WTC11 (cell line): ENCODE data around the gene FERMT3. TPM values are rescaled to one million over a fixed set of nuclear protein-coding genes. Genes with fewer than 3 reads are reported as not detected.
A peak's percentile ranks its signal among the peaks of the same experiment; 100 is the strongest.

Source experiments
- CDX4 ChIP-seq: fragments of 250-450 bp; sonication (Bioruptor Pico); IDR thresholded peaks from 2 replicates; pipeline ENCODE4 v1.9.0; 2021; ENCODE audit warnings: moderate library complexity, mild to moderate bottlenecking, inconsistent platforms, borderline replicate concordance
- ESRRA ChIP-seq: sonication (generic); formaldehyde crosslinking; IDR thresholded peaks from 2 replicates; pipeline ENCODE4 v1.8.1; 2022; ENCODE audit warnings: mild to moderate bottlenecking, missing genetic modification reagents, borderline replicate concordance
- FOXP1 ChIP-seq: sonication (generic); formaldehyde crosslinking; IDR thresholded peaks from 2 replicates; pipeline ENCODE4 v1.8.0; 2022; ENCODE audit warnings: missing genetic modification reagents, mild to moderate bottlenecking, moderate library complexity, borderline replicate concordance
- GABPB1 ChIP-seq: sonication (generic); formaldehyde crosslinking; IDR thresholded peaks from 2 replicates; pipeline ENCODE4 v1.8.1; 2023; ENCODE audit warnings: mild to moderate bottlenecking, missing genetic modification reagents
- HMGA2 ChIP-seq: fragments of 250-450 bp; sonication (Bioruptor Pico); IDR thresholded peaks from 2 replicates; pipeline ENCODE4 v1.4.0; 2021; ENCODE audit warnings: mild to moderate bottlenecking, moderate library complexity
- IRF2 ChIP-seq: sonication (generic); formaldehyde crosslinking; IDR thresholded peaks from 2 replicates; pipeline ENCODE4 v1.8.0; 2022; ENCODE audit warnings: low read depth, missing genetic modification reagents, borderline replicate concordance
- JAZF1 ChIP-seq: fragments of 250-450 bp; sonication (Bioruptor Pico); IDR thresholded peaks from 2 replicates; pipeline ENCODE4 v1.9.0; 2021; ENCODE audit warnings: moderate library complexity, mild to moderate bottlenecking, inconsistent platforms
- JUN ChIP-seq: sonication (generic); formaldehyde crosslinking; IDR thresholded peaks from 2 replicates; pipeline ENCODE4 v1.8.0; 2023; ENCODE audit warnings: mild to moderate bottlenecking, missing genetic modification reagents
- MYBL2 ChIP-seq: sonication (generic); formaldehyde crosslinking; IDR thresholded peaks from 2 replicates; pipeline ENCODE4 v1.8.1; 2023; ENCODE audit warnings: mild to moderate bottlenecking, moderate library complexity, missing genetic modification reagents
- OVOL2 ChIP-seq: fragments of 250-450 bp; sonication (Bioruptor Pico); IDR thresholded peaks from 2 replicates; pipeline ENCODE4 v1.9.0; 2021; ENCODE audit warnings: mild to moderate bottlenecking, borderline replicate concordance
- PREB ChIP-seq: sonication (generic); formaldehyde crosslinking; IDR thresholded peaks from 2 replicates; pipeline ENCODE4 v1.8.1; 2022; ENCODE audit warnings: mild to moderate bottlenecking, missing genetic modification reagents, moderate library complexity, borderline replicate concordance
- RORB ChIP-seq: fragments of 250-450 bp; sonication (Bioruptor Pico); IDR thresholded peaks from 2 replicates; pipeline ENCODE4 v1.9.0; 2021; ENCODE audit warnings: mild to moderate bottlenecking
- TEAD4 ChIP-seq: sonication (generic); formaldehyde crosslinking; IDR thresholded peaks from 2 replicates; pipeline ENCODE4 v1.8.0; 2022; ENCODE audit warnings: mild to moderate bottlenecking, missing genetic modification reagents
- TP53 ChIP-seq: sonication (generic); formaldehyde crosslinking; IDR thresholded peaks from 2 replicates; pipeline ENCODE4 v1.8.1; 2023; ENCODE audit warnings: mild to moderate bottlenecking, missing genetic modification reagents
- ZMAT4 ChIP-seq: fragments of 250-450 bp; sonication (Bioruptor Pico); IDR thresholded peaks from 2 replicates; pipeline ENCODE4 v1.9.0; 2021; ENCODE audit warnings: mild to moderate bottlenecking
- ZNF219 ChIP-seq: sonication (generic); formaldehyde crosslinking; IDR thresholded peaks from 2 replicates; pipeline ENCODE4 v1.8.0; 2023; ENCODE audit warnings: missing genetic modification reagents, mild to moderate bottlenecking, borderline replicate concordance
- ZNF317 ChIP-seq: sonication (generic); formaldehyde crosslinking; IDR thresholded peaks from 2 replicates; pipeline ENCODE4 v1.8.1; 2023; ENCODE audit warnings: low read depth, mild to moderate bottlenecking, moderate library complexity, missing genetic modification reagents, borderline replicate concordance
- total RNA-seq: library from RNA; stranded (reverse); gene quantifications from 3 replicates; pipeline ENCODE4 v1.2.3, GENCODE V29; 2021
- TF ChIP-seq, protein P1 (sequence below): sonication (generic); formaldehyde crosslinking; IDR thresholded peaks from 2 replicates; pipeline ENCODE4 v1.8.0; 2022; ENCODE audit warnings: mild to moderate bottlenecking, missing genetic modification reagents
- TF ChIP-seq, protein P2 (sequence below): sonication (generic); formaldehyde crosslinking; IDR thresholded peaks from 2 replicates; pipeline ENCODE4 v1.8.1; 2023; ENCODE audit warnings: mild to moderate bottlenecking, missing genetic modification reagents, borderline replicate concordance
- TF ChIP-seq, protein P3 (sequence below): fragments of 200-600 bp; IDR thresholded peaks from 2 replicates; pipeline ENCODE4 v1.8.0; 2022; ENCODE audit warnings: antibody characterized with exemption
- TF ChIP-seq, protein P4 (sequence below): sonication (generic); formaldehyde crosslinking; IDR thresholded peaks from 2 replicates; pipeline ENCODE4 v1.8.1; 2023; ENCODE audit warnings: mild to moderate bottlenecking, missing genetic modification reagents
- TF ChIP-seq, protein P5 (sequence below): sonication (generic); formaldehyde crosslinking; IDR thresholded peaks from 2 replicates; pipeline ENCODE4 v1.8.0; 2022; ENCODE audit warnings: mild to moderate bottlenecking, missing genetic modification reagents
- TF ChIP-seq, protein P6 (sequence below): sonication (generic); formaldehyde crosslinking; IDR thresholded peaks from 2 replicates; pipeline ENCODE4 v1.8.0; 2022; ENCODE audit warnings: missing genetic modification reagents

FERMT3 gene
- total RNA-seq, 1 experiment from 2014 or later: 3.8 TPM

DNA sequence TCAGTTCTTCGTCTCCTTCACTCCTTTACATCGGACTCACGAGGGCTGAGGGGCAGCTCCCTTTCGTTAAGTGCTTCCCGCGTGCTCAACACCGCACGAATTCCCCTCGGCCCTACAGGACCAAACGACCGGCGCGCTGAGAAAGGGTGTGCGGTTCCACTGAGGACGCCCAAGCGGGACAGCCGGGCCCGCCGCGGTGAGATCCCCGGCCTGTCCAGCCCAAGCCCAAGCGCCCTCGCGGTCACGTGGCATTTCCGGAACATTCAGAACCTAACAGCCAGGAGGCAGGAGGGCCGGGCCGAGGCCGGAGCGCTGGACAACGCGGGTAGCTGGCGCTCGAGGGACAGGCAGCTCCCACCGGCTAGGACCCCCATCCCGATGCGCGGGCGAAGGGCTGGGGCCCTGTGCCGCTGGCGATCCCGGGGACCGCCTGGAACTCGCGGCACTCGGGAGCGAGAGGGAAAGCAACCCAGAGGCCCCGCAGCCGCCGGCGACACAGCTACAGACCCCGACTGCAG lies 21.3 kb upstream of the FERMT3 start (continued):
- TF ChIP-seq ZMAT4 (CRISPR knock-in tag): no peak
- peak; percentile 90; the same call in 1 of the 2 replicates for TF ChIP-seq IRF2 (CRISPR knock-in tag)
- TF ChIP-seq ZNF219: peak; percentile 61; the same call in 1 of the 2 replicates
- peak; percentile 97 for TF ChIP-seq FOXP1
- TF ChIP-seq GABPB1 (CRISPR knock-in tag): peak; percentile 38; the same call in 1 of the 2 replicates
- peak; percentile 66; the same call in 1 of the 2 replicates for TF ChIP-seq ZNF317 (CRISPR knock-in tag)
- no peak for TF ChIP-seq RORB
- TF ChIP-seq, protein P1, sequence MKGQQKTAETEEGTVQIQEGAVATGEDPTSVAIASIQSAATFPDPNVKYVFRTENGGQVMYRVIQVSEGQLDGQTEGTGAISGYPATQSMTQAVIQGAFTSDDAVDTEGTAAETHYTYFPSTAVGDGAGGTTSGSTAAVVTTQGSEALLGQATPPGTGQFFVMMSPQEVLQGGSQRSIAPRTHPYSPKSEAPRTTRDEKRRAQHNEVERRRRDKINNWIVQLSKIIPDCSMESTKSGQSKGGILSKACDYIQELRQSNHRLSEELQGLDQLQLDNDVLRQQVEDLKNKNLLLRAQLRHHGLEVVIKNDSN (CRISPR knock-in tag): peak; percentile 96
- TF ChIP-seq MYBL2 (CRISPR knock-in tag): peak; percentile 95
- no peak for TF ChIP-seq JAZF1
- no peak for TF ChIP-seq HMGA2 (CRISPR knock-in tag)
- TF ChIP-seq ESRRA (CRISPR knock-in tag): peak; percentile 80; the same call in 1 of the 2 replicates
- TF ChIP-seq CDX4 (CRISPR knock-in tag): no peak
- TF ChIP-seq TEAD4: peak; percentile 58; the same call in 1 of the 2 replicates
- TF ChIP-seq, protein P2, sequence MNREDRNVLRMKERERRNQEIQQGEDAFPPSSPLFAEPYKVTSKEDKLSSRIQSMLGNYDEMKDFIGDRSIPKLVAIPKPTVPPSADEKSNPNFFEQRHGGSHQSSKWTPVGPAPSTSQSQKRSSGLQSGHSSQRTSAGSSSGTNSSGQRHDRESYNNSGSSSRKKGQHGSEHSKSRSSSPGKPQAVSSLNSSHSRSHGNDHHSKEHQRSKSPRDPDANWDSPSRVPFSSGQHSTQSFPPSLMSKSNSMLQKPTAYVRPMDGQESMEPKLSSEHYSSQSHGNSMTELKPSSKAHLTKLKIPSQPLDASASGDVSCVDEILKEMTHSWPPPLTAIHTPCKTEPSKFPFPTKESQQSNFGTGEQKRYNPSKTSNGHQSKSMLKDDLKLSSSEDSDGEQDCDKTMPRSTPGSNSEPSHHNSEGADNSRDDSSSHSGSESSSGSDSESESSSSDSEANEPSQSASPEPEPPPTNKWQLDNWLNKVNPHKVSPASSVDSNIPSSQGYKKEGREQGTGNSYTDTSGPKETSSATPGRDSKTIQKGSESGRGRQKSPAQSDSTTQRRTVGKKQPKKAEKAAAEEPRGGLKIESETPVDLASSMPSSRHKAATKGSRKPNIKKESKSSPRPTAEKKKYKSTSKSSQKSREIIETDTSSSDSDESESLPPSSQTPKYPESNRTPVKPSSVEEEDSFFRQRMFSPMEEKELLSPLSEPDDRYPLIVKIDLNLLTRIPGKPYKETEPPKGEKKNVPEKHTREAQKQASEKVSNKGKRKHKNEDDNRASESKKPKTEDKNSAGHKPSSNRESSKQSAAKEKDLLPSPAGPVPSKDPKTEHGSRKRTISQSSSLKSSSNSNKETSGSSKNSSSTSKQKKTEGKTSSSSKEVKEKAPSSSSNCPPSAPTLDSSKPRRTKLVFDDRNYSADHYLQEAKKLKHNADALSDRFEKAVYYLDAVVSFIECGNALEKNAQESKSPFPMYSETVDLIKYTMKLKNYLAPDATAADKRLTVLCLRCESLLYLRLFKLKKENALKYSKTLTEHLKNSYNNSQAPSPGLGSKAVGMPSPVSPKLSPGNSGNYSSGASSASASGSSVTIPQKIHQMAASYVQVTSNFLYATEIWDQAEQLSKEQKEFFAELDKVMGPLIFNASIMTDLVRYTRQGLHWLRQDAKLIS (CRISPR knock-in tag): peak; percentile 96
- TF ChIP-seq, protein P3, sequence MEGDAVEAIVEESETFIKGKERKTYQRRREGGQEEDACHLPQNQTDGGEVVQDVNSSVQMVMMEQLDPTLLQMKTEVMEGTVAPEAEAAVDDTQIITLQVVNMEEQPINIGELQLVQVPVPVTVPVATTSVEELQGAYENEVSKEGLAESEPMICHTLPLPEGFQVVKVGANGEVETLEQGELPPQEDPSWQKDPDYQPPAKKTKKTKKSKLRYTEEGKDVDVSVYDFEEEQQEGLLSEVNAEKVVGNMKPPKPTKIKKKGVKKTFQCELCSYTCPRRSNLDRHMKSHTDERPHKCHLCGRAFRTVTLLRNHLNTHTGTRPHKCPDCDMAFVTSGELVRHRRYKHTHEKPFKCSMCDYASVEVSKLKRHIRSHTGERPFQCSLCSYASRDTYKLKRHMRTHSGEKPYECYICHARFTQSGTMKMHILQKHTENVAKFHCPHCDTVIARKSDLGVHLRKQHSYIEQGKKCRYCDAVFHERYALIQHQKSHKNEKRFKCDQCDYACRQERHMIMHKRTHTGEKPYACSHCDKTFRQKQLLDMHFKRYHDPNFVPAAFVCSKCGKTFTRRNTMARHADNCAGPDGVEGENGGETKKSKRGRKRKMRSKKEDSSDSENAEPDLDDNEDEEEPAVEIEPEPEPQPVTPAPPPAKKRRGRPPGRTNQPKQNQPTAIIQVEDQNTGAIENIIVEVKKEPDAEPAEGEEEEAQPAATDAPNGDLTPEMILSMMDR: no peak
- TF ChIP-seq OVOL2: peak; percentile 53; the same call in 1 of the 2 replicates
- TF ChIP-seq PREB: no peak
- 0 out of 2 replicates have a peak, but pooled peaks have one; percentile 92 for TF ChIP-seq TP53 (CRISPR knock-in tag)
- TF ChIP-seq JUN (CRISPR knock-in tag): peak; percentile 84; the same call in 1 of the 2 replicates
- TF ChIP-seq, protein P4, sequence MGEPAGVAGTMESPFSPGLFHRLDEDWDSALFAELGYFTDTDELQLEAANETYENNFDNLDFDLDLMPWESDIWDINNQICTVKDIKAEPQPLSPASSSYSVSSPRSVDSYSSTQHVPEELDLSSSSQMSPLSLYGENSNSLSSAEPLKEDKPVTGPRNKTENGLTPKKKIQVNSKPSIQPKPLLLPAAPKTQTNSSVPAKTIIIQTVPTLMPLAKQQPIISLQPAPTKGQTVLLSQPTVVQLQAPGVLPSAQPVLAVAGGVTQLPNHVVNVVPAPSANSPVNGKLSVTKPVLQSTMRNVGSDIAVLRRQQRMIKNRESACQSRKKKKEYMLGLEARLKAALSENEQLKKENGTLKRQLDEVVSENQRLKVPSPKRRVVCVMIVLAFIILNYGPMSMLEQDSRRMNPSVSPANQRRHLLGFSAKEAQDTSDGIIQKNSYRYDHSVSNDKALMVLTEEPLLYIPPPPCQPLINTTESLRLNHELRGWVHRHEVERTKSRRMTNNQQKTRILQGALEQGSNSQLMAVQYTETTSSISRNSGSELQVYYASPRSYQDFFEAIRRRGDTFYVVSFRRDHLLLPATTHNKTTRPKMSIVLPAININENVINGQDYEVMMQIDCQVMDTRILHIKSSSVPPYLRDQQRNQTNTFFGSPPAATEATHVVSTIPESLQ (CRISPR knock-in tag): 0 out of 2 replicates have a peak, but pooled peaks have one; percentile 21
- TF ChIP-seq, protein P5, sequence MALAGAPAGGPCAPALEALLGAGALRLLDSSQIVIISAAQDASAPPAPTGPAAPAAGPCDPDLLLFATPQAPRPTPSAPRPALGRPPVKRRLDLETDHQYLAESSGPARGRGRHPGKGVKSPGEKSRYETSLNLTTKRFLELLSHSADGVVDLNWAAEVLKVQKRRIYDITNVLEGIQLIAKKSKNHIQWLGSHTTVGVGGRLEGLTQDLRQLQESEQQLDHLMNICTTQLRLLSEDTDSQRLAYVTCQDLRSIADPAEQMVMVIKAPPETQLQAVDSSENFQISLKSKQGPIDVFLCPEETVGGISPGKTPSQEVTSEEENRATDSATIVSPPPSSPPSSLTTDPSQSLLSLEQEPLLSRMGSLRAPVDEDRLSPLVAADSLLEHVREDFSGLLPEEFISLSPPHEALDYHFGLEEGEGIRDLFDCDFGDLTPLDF (CRISPR knock-in tag): peak; percentile 58; the same call in 1 of the 2 replicates
- TF ChIP-seq, protein P6, sequence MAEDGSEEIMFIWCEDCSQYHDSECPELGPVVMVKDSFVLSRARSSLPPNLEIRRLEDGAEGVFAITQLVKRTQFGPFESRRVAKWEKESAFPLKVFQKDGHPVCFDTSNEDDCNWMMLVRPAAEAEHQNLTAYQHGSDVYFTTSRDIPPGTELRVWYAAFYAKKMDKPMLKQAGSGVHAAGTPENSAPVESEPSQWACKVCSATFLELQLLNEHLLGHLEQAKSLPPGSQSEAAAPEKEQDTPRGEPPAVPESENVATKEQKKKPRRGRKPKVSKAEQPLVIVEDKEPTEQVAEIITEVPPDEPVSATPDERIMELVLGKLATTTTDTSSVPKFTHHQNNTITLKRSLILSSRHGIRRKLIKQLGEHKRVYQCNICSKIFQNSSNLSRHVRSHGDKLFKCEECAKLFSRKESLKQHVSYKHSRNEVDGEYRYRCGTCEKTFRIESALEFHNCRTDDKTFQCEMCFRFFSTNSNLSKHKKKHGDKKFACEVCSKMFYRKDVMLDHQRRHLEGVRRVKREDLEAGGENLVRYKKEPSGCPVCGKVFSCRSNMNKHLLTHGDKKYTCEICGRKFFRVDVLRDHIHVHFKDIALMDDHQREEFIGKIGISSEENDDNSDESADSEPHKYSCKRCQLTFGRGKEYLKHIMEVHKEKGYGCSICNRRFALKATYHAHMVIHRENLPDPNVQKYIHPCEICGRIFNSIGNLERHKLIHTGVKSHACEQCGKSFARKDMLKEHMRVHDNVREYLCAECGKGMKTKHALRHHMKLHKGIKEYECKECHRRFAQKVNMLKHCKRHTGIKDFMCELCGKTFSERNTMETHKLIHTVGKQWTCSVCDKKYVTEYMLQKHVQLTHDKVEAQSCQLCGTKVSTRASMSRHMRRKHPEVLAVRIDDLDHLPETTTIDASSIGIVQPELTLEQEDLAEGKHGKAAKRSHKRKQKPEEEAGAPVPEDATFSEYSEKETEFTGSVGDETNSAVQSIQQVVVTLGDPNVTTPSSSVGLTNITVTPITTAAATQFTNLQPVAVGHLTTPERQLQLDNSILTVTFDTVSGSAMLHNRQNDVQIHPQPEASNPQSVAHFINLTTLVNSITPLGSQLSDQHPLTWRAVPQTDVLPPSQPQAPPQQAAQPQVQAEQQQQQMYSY (CRISPR knock-in tag): no peak; the same call in 1 of the 2 replicates
